Stimulated activated CD8-positive, alpha-beta memory T cell treated with anti-CD3 and anti-CD28 coated beads, Interleukin-15, amount 100 ng/mL, for 4 hours (primary cell): Measurements from ENCODE around the gene ZNRF3.

Source experiments
- DNase-seq, 2 donors: peaks; one replicate each; pipeline ENCODE4 v3.0.0-alpha.2; 2020; ENCODE audit warnings: low read depth in 2 of 2

Gene ZNRF3

GRCh38 chr22:28952857-28953256 is 69.5 kb downstream of the ZNRF3 start:
- no peak for DNase-seq

GRCh38 chr22:28953403-28953802 is 70.0 kb downstream of the ZNRF3 start:
- no peak for DNase-seq

GRCh38 chr22:28953976-28954880 is 70.9 kb downstream of the ZNRF3 start:
- DNase-seq: no peak

- peak; percentile 51 to 60 for DNase-seq
These were observed 72.4 kb downstream of the ZNRF3 start for GRCh38 chr22:28955817-28956216.

GRCh38 chr22:28956506-28956905 is 73.1 kb downstream of the ZNRF3 start:
- DNase-seq: no peak

GRCh38 chr22:28958611-28959010 is 75.2 kb downstream of the ZNRF3 start:
- no peak for DNase-seq

- DNase-seq: no peak
These were observed 78.7 kb downstream of the ZNRF3 start for GRCh38 chr22:28962042-28962554.

GRCh38 chr22:28963362-28963761 is 80.0 kb downstream of the ZNRF3 start:
- no peak for DNase-seq

GRCh38 chr22:28967163-28967665 is 83.8 kb downstream of the ZNRF3 start:
- no peak for DNase-seq

GRCh38 chr22:28967969-28968368 is 84.6 kb downstream of the ZNRF3 start:
- no peak for DNase-seq

- DNase-seq: no peak
These were observed 86.2 kb downstream of the ZNRF3 start for GRCh38 chr22:28969401-28970168.

- no peak for DNase-seq
These were observed 90.0 kb downstream of the ZNRF3 start for GRCh38 chr22:28973352-28973751.

GRCh38 chr22:28977060-28977459 is 93.7 kb downstream of the ZNRF3 start:
- DNase-seq: no peak

- DNase-seq: no peak
These were observed 94.2 kb downstream of the ZNRF3 start for GRCh38 chr22:28977481-28977971.

- no peak for DNase-seq
These were observed 94.8 kb downstream of the ZNRF3 start for GRCh38 chr22:28978158-28978557.

- DNase-seq: no peak
These were observed 95.8 kb downstream of the ZNRF3 start for GRCh38 chr22:28978863-28979796.

- DNase-seq: no peak
These were observed 97.0 kb downstream of the ZNRF3 start for GRCh38 chr22:28980326-28980725.

- no peak for DNase-seq
These were observed 98.6 kb downstream of the ZNRF3 start for GRCh38 chr22:28981818-28982499.

- no peak for DNase-seq
These were observed 99.8 kb downstream of the ZNRF3 start for GRCh38 chr22:28983190-28983589.

- no peak for DNase-seq
These were observed 100.5 kb downstream of the ZNRF3 start for GRCh38 chr22:28983788-28984441.
